ENCODE measurements around the gene KHDC3L. TPM values are rescaled to one million over a fixed set of nuclear protein-coding genes. Genes with fewer than 3 reads are reported as not detected.

The KHDC3L gene, protein sequence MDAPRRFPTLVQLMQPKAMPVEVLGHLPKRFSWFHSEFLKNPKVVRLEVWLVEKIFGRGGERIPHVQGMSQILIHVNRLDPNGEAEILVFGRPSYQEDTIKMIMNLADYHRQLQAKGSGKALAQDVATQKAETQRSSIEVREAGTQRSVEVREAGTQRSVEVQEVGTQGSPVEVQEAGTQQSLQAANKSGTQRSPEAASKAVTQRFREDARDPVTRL
- total RNA-seq (2021; ENCODE audit: unreplicated experiment) (not detected), Bru-seq, nascent RNA (not detected), BruChase-seq, experiment 1, labeled RNA remaining after a 2-hour chase (not detected), BruChase-seq, experiment 2, labeled RNA remaining after a 6-hour chase (not detected)
- polyA plus RNA-seq (2012; ENCODE audit: insufficient read length), result not detected
- long read RNA-seq, result 0 reads

DNA sequence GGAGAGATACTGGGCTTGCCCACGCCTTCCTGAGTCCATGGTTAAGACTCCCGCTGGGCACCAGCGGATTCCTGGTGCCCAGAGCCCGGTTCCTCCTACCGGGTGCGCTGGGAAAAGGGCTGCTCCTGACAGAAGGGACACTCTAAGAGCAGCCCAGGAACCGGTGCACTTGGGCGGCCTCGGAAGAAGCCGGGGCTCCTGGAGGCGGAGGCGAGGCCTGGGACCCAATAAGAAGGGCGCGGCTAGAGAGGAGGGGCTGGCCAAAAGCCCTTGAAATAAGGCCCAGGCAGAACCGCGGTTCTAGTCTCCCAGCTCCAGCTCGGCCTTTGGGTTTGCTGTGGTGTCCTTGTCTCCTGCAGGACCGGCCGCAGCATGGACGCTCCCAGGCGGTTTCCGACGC, at the start of gene KHDC3L:
Gene KHDC3L (plus strand): TSS at position 301 of the 400 bp plus-strand sequence. CDS start 72 bp downstream, at position 373.
- ChIA-PET CTCF (no interaction called here), POLR2A (no interaction called here)
- intact Hi-C loops (cut with micrococcal nuclease; ENCODE audit: unreplicated experiment), result no loop called here
- Histone ChIP-seq H3K9me3 (ENCODE audit: control insufficient read depth, insufficient read depth, low read depth, low read length) (no peaks in the 10 kb centered on the region), H3K4me1 (ENCODE audit: control insufficient read depth, insufficient read depth, low read length) (no peaks in the 10 kb centered on the region), H3K36me3 (ENCODE audit: control insufficient read depth, insufficient read depth, low read length) (no peaks in the 10 kb centered on the region), H3K27ac (ENCODE audit: low read length) (no peak within 1 kb of the TSS), H3K27me3 (ENCODE audit: control insufficient read depth, insufficient read depth, low read length) (no peaks in the 10 kb centered on the region), H3K4me3 (ENCODE audit: low read depth in 2 of 2, low read length in 2 of 2) (no peak within 1 kb of the TSS)
- no TSS peak for BruUV-seq (replicated peaks)
- no peak for DNase-seq (ENCODE audit: low read depth, low spot score)
- TF ChIP-seq, protein P1, sequence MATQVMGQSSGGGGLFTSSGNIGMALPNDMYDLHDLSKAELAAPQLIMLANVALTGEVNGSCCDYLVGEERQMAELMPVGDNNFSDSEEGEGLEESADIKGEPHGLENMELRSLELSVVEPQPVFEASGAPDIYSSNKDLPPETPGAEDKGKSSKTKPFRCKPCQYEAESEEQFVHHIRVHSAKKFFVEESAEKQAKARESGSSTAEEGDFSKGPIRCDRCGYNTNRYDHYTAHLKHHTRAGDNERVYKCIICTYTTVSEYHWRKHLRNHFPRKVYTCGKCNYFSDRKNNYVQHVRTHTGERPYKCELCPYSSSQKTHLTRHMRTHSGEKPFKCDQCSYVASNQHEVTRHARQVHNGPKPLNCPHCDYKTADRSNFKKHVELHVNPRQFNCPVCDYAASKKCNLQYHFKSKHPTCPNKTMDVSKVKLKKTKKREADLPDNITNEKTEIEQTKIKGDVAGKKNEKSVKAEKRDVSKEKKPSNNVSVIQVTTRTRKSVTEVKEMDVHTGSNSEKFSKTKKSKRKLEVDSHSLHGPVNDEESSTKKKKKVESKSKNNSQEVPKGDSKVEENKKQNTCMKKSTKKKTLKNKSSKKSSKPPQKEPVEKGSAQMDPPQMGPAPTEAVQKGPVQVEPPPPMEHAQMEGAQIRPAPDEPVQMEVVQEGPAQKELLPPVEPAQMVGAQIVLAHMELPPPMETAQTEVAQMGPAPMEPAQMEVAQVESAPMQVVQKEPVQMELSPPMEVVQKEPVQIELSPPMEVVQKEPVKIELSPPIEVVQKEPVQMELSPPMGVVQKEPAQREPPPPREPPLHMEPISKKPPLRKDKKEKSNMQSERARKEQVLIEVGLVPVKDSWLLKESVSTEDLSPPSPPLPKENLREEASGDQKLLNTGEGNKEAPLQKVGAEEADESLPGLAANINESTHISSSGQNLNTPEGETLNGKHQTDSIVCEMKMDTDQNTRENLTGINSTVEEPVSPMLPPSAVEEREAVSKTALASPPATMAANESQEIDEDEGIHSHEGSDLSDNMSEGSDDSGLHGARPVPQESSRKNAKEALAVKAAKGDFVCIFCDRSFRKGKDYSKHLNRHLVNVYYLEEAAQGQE (IDR thresholded peaks at IDR 0.05; ENCODE audit: insufficient read depth in 1 of 2, low read depth in 2 of 2, low read length in 1 of 2), result no peak
- TF ChIP-seq TCF7L2 (IDR thresholded peaks at IDR 0.05; ENCODE audit: low read depth, low read length) (no peak), POLR2AphosphoS5 (IDR thresholded peaks at IDR 0.05; ENCODE audit: low read depth, low read length) (no peak), SIN3A (IDR thresholded peaks at IDR 0.05; ENCODE audit: borderline replicate concordance, insufficient read depth, low read depth, low read length) (no peak)
- TF ChIP-seq, protein P2, sequence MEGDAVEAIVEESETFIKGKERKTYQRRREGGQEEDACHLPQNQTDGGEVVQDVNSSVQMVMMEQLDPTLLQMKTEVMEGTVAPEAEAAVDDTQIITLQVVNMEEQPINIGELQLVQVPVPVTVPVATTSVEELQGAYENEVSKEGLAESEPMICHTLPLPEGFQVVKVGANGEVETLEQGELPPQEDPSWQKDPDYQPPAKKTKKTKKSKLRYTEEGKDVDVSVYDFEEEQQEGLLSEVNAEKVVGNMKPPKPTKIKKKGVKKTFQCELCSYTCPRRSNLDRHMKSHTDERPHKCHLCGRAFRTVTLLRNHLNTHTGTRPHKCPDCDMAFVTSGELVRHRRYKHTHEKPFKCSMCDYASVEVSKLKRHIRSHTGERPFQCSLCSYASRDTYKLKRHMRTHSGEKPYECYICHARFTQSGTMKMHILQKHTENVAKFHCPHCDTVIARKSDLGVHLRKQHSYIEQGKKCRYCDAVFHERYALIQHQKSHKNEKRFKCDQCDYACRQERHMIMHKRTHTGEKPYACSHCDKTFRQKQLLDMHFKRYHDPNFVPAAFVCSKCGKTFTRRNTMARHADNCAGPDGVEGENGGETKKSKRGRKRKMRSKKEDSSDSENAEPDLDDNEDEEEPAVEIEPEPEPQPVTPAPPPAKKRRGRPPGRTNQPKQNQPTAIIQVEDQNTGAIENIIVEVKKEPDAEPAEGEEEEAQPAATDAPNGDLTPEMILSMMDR (IDR thresholded peaks at IDR 0.05), result no peak
- ATAC-seq, result peak; percentile 54; the same call in 1 of the 2 replicates
- in situ Hi-C loops (cut with HindIII; ENCODE audit: low pct_unique_long_range_greater_than_20kb, low sequenced_read_pairs), result no loop called here

DNA sequence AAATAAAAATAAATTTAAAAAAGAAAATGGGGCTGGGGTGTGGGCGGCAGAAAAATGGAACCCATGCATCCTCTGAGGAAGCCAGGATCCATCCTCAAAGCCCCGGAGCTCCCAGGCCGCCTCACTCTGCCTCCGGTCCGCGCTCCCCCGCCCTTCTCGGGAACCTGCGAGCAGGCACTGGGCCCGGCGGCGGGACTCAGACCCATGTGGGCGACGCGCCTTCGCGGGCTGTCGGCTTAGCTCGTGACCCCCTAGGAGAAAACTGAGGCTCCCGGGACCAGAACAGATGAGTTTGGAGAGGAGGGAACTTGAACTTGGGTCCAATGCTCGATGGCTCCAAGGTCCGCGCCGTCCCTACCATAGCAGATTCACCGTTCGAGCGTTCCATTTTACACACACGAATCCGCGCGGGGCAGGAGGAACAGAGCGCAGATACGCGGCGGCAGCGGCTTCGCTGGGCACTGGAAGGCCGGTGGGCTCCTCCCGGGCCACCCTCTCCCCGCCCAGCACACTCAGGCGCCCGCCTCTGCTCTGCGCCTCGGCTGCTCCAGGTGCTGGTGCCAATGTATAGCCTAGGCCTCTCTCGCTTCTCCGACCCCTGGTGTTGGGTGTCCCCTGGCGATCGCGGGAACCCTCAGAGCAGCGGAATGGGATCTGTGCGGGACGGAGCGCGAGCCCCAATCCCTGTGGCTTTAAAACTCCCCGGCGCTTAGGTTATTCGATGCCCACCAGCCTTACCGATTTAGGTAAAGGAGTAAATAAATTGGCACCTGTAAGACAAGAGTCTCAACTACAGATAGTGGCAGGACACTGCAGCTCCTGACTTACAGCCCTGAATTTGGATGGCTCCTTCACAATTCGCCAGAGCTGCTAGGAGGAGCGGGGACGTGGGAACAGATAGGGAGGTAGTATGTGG, 47.6 kb upstream of the KHDC3L start:
- Histone ChIP-seq H3K9me3 (ENCODE audit: control insufficient read depth, insufficient read depth, low read depth, low read length) (no peaks in the 10 kb centered on the region), H3K27ac (ENCODE audit: low read length) (no peak overlapping the region), H3K27me3 (ENCODE audit: control insufficient read depth, insufficient read depth, low read length) (no peaks in the 10 kb centered on the region), H3K36me3 (ENCODE audit: control insufficient read depth, insufficient read depth, low read length) (no peaks in the 10 kb centered on the region), H3K4me1 (ENCODE audit: control insufficient read depth, insufficient read depth, low read length) (no peaks in the 10 kb centered on the region), H3K4me3 (ENCODE audit: low read depth in 2 of 2, low read length in 2 of 2) (no peak overlapping the region)
- in situ Hi-C loops (cut with HindIII; ENCODE audit: low pct_unique_long_range_greater_than_20kb, low sequenced_read_pairs) (no loop called here), intact Hi-C loops (cut with micrococcal nuclease; ENCODE audit: unreplicated experiment) (no loop called here)
- ChIA-PET CTCF (no interaction called here), POLR2A (no interaction called here)
- no TSS peak for BruUV-seq (replicated peaks)
- no peak for TF ChIP-seq TCF7L2 (IDR thresholded peaks at IDR 0.05; ENCODE audit: low read depth, low read length)
- TF ChIP-seq, protein P2 (IDR thresholded peaks at IDR 0.05), result no peak
- TF ChIP-seq SIN3A (IDR thresholded peaks at IDR 0.05; ENCODE audit: borderline replicate concordance, insufficient read depth, low read depth, low read length), result no peak
- TF ChIP-seq, protein P1 (IDR thresholded peaks at IDR 0.05; ENCODE audit: insufficient read depth in 1 of 2, low read depth in 2 of 2, low read length in 1 of 2), result no peak
- no peak for TF ChIP-seq POLR2AphosphoS5 (IDR thresholded peaks at IDR 0.05; ENCODE audit: low read depth, low read length)
- no peak for DNase-seq (ENCODE audit: low read depth, low spot score)
- ATAC-seq, result no peak

Data from Panc1 (cell line).